Keratinocyte (primary cell): ENCODE results near the gene SH2B2. TPM values are rescaled to one million over a fixed set of nuclear protein-coding genes. Genes with fewer than 3 reads are reported as not detected.

Experiments
- DNase-seq: peaks from one replicate; pipeline ENCODE4 v3.0.0-alpha.2; 2011; ENCODE audit warnings: low read depth, missing footprints, low spot score
- FAIRE-seq: peaks from 2 replicates; lab custom pipeline; 2011; peaks lifted over from hg19 to GRCh38; lab: Jason Lieb, UNC
- H2AFZ ChIP-seq: 2 replicates; pipeline ENCODE4 v1.6.0; 2012; ENCODE audit warnings: low read length, control low read depth, inconsistent platforms; ENCODE audit not compliant: control insufficient read depth
- H3K27ac ChIP-seq: 2 replicates; pipeline ENCODE4 v1.5.1; 2011; ENCODE audit warnings: low read length; ENCODE audit not compliant: control insufficient read depth, insufficient read depth
- H3K27me3 ChIP-seq: 3 replicates; pipeline ENCODE4 v1.6.0; 2011; ENCODE audit warnings: low read length; ENCODE audit not compliant: control insufficient read depth, insufficient read depth; ENCODE audit errors: extremely low read depth
- H3K36me3 ChIP-seq, 2 experiments: 2 replicates in 1 of 2; 3 replicates in 1 of 2; pipeline ENCODE4 v1.5.1; 2011; ENCODE audit warnings: low read length in 2 of 2, mild to moderate bottlenecking in 1 of 2; ENCODE audit not compliant: control insufficient read depth in 2 of 2, insufficient read depth in 2 of 2; ENCODE audit errors: extremely low read depth in 1 of 2
- H3K4me1 ChIP-seq: 3 replicates; pipeline ENCODE4 v1.5.1; 2011; ENCODE audit warnings: low read length; ENCODE audit not compliant: control insufficient read depth, insufficient read depth; ENCODE audit errors: extremely low read depth
- H3K4me2 ChIP-seq: 3 replicates; pipeline ENCODE4 v1.6.0; 2011; ENCODE audit warnings: low read depth, low read length; ENCODE audit not compliant: control insufficient read depth, insufficient read depth; ENCODE audit errors: extremely low read depth
- H3K4me3 ChIP-seq, 3 experiments: fragments of 200-600 bp in 1 of 3; sonication (generic) in 1 of 3; 2 replicates in 2 of 3; 3 replicates in 1 of 3; pipeline ENCODE4 v1.5.1; 2011 to 2016; ENCODE audit warnings: low read length in 3 of 3, mild to moderate bottlenecking in 3 of 3, control low read depth in 2 of 3, inconsistent platforms in 1 of 3, low read depth in 1 of 3, mixed read lengths in 1 of 3, mixed run types in 1 of 3, moderate library complexity in 1 of 3; ENCODE audit not compliant: control insufficient read depth in 2 of 3, insufficient read depth in 2 of 3; ENCODE audit errors: extremely low read depth in 1 of 3
- H3K79me2 ChIP-seq: 2 replicates; pipeline ENCODE4 v1.6.0; 2012; ENCODE audit warnings: low read length; ENCODE audit not compliant: control insufficient read depth, insufficient read depth
- H3K9ac ChIP-seq: 3 replicates; pipeline ENCODE4 v1.6.0; 2011; ENCODE audit warnings: low read length; ENCODE audit not compliant: control insufficient read depth, insufficient read depth; ENCODE audit errors: extremely low read depth
- H3K9me1 ChIP-seq: 3 replicates; pipeline ENCODE4 v1.6.0; 2011; ENCODE audit warnings: low read length; ENCODE audit not compliant: control insufficient read depth, insufficient read depth; ENCODE audit errors: extremely low read depth
- H3K9me3 ChIP-seq: 2 replicates; pipeline ENCODE4 v1.5.1; 2012; ENCODE audit warnings: low read depth, low read length; ENCODE audit not compliant: control insufficient read depth
- H4K20me1 ChIP-seq: 3 replicates; pipeline ENCODE4 v1.6.0; 2011; ENCODE audit warnings: low read length; ENCODE audit not compliant: control insufficient read depth, insufficient read depth; ENCODE audit errors: extremely low read depth
- EZH2 ChIP-seq: IDR thresholded peaks from one replicate; pipeline ENCODE4 v1.6.1; 2012; ENCODE audit warnings: inconsistent platforms, mild to moderate bottlenecking, low read length, moderate library complexity
- dilution Hi-C: fragments of 300-500 bp; cut with MboI; formaldehyde crosslinking; loops from one replicate; pipeline ENCODE4 v1.7.0; 2020; ENCODE audit warnings: low sequenced_read_pairs; ENCODE audit not compliant: extremely low pct_ligation_motif_present
- polyA plus RNA-seq, 5 experiments: library from polyadenylated mRNA; depleted of rRNA in 3 of 5; stranded (reverse) in 3 of 5; stranded (forward) in 1 of 5; unstranded in 1 of 5; fragments of >200 nt; gene quantifications; 1 replicate in 1 of 5; 2 replicates in 3 of 5; 3 replicates in 1 of 5; pipeline versions ENCODE4 v1.2.1 to v1.2.3, GENCODE V29; 2011 to 2012; ENCODE audit warnings: missing spikeins in 2 of 5, low read depth in 1 of 5, low replicate concordance in 1 of 5
- TF ChIP-seq, protein P1 (sequence below), 3 experiments: IDR thresholded peaks in 1 of 3; conservative IDR thresholded peaks in 1 of 3; optimal IDR thresholded peaks in 1 of 3; 2 replicates in 2 of 3; 3 replicates in 1 of 3; pipeline versions ENCODE3 to v1.5.1; 2011; ENCODE audit warnings: low read length in 3 of 3, mild to moderate bottlenecking in 3 of 3, moderate library complexity in 2 of 3, control low read depth in 1 of 3, inconsistent platforms in 1 of 3; ENCODE audit not compliant: insufficient read depth in 2 of 3; ENCODE audit errors: extremely low read depth in 1 of 3

The SH2B2 gene
- polyA plus RNA-seq, 1 donor (not counting 4 experiments of a cell fraction or from before 2014, with no cell fraction given): 0.59 TPM

DNA sequence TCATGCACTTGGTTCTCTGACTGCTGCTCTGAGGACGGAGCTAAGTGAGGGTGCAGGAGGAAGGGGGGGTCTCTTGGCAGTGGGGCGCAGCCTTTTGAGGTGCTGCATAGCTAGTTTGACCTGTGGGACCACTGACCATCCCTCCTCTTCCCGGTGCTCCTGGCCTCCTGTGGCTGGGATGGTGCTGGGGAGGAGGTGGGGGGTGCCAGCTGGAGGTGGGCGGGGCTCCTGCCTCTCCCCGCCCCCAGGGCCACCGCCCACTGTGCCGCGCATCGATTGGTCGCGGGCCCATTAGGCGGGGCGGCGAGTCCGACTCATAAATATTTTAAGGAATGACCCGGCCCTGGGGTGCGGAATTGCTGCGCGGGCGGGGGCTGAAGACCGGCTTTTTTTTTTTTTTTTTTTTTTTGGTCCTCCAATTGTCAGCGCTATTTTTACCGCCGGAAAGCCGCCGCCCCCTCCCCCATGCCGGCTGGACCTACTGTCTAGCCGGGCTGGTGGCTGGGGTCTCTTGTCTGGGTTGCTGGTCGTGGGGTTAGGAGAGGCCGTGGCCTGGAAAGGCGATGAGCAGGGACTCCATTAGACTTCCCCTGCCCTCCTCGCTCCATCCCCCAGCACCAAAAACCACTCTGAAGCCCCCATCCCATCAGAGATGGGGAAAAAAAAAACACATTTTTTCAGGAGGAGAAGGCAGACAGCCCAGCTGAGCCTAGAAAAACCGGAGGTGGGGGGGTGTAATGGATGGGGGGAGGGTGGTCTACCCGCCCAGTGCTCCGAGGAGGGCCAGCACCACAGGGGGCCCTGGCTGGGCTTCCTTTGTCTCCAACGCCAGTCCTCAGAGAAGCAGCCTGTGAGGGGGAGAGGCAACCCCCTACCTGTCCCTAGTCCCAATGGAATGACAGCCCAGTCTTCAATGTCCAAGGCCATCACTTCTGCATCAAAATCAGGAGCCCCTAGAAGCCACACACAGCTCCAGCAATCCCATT lies 6.4 kb downstream of the SH2B2 start:
- Histone ChIP-seq H3K27ac (no peak overlapping the region), H3K4me1 (no peaks in the 10 kb centered on the region), H3K27me3 (peaks cover 5% of the 10 kb centered on the region), H4K20me1 (no peaks in the 10 kb centered on the region), H2AFZ (no peak overlapping the region), H3K79me2 (no peaks in the 10 kb centered on the region), H3K4me3 (no peak overlapping the region), H3K4me2 (no peak overlapping the region), H3K36me3 (no peaks in the 10 kb centered on the region), H3K9me1 (no peaks in the 10 kb centered on the region), H3K9ac (no peak overlapping the region), H3K9me3 (no peaks in the 10 kb centered on the region)
- dilution Hi-C loops: no loop called here
- TF ChIP-seq EZH2: no peak
- TF ChIP-seq, protein P1, sequence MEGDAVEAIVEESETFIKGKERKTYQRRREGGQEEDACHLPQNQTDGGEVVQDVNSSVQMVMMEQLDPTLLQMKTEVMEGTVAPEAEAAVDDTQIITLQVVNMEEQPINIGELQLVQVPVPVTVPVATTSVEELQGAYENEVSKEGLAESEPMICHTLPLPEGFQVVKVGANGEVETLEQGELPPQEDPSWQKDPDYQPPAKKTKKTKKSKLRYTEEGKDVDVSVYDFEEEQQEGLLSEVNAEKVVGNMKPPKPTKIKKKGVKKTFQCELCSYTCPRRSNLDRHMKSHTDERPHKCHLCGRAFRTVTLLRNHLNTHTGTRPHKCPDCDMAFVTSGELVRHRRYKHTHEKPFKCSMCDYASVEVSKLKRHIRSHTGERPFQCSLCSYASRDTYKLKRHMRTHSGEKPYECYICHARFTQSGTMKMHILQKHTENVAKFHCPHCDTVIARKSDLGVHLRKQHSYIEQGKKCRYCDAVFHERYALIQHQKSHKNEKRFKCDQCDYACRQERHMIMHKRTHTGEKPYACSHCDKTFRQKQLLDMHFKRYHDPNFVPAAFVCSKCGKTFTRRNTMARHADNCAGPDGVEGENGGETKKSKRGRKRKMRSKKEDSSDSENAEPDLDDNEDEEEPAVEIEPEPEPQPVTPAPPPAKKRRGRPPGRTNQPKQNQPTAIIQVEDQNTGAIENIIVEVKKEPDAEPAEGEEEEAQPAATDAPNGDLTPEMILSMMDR (optimal IDR thresholded peaks at IDR 0.05 in 1 of 3, IDR thresholded peaks at IDR 0.05 in 1 of 3, conservative IDR thresholded peaks at IDR 0.05 in 1 of 3; ENCODE audit: extremely low read depth in 1 of 3, insufficient read depth in 2 of 3, low read length in 3 of 3): no peak
- DNase-seq (no peak), FAIRE-seq (no peak)

DNA sequence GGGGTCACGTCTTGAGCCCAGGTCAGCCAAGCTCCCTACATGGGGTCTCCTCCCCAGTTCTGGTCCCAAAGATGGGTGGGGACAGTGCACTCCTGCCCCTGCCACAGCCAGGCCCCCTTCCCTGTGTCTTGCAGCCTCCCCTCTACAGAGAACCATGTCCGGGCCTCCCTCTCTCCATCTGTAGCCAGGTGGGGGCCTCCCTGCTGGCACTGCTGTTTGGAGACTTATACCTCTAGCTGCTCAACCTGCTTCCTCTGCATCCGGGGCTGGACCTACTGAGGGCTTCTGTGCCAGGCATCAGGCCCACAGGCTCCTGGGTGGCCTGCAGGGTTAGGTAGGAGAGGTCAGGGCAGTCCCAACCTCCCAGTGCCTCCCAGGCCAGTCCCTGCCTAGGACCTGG lies 7.9 kb downstream of the SH2B2 start:
- Histone ChIP-seq H3K9me3 (no peaks in the 10 kb centered on the region), H3K9me1 (no peaks in the 10 kb centered on the region), H2AFZ (no peak overlapping the region), H4K20me1 (no peaks in the 10 kb centered on the region), H3K79me2 (no peaks in the 10 kb centered on the region), H3K36me3 (no peaks in the 10 kb centered on the region), H3K4me2 (no peak overlapping the region), H3K27me3 (peaks cover 5% of the 10 kb centered on the region), H3K27ac (no peak overlapping the region), H3K9ac (no peak overlapping the region), H3K4me1 (no peaks in the 10 kb centered on the region), H3K4me3 (no peak overlapping the region)
- no peak for DNase-seq
- FAIRE-seq: no peak
- dilution Hi-C loops: no loop called here
- no peak for TF ChIP-seq EZH2
- TF ChIP-seq, protein P1 (optimal IDR thresholded peaks at IDR 0.05 in 1 of 3, IDR thresholded peaks at IDR 0.05 in 1 of 3, conservative IDR thresholded peaks at IDR 0.05 in 1 of 3; ENCODE audit: extremely low read depth in 1 of 3, insufficient read depth in 2 of 3, low read length in 3 of 3): no peak
